CD4-positive, alpha-beta memory T cell (primary cell): ENCODE measurements around the gene ARL2. TPM values are rescaled to one million over a fixed set of nuclear protein-coding genes. Genes with fewer than 3 reads are reported as not detected.
"Not testable (repeated sequence)": the region's sequence is repeated elsewhere in the genome, so short reads cannot be mapped to it uniquely, and the experiment has no call there.

Experiments
- CTCF ChIA-PET: fragments of 350-600 bp; sonication (Branson Sonifier 250); formaldehyde crosslinking; loops from one replicate; lab custom pipeline; 2021; ENCODE audit warnings: inconsistent platforms; ENCODE audit not compliant: partially characterized antibody; lab: Charles Lee
- POLR2A ChIA-PET: fragments of 350-600 bp; sonication (Branson Sonifier 250); formaldehyde crosslinking; loops from one replicate; lab custom pipeline; 2021; ENCODE audit not compliant: partially characterized antibody; lab: Charles Lee
- DNase-seq, 5 donors: peaks; one replicate each; pipeline versions ENCODE4 v3.0.0 to v3.0.0-alpha.2; 2020 to 2022; ENCODE audit warnings: mixed read lengths in 1 of 5
- H3K27ac ChIP-seq: one replicate; pipeline ENCODE4 v1.7.0; 2013; ENCODE audit warnings: low read depth, low read length
- H3K27me3 ChIP-seq: 2 replicates; pipeline ENCODE4 v1.7.0; 2013; ENCODE audit warnings: mild to moderate bottlenecking, low read length, moderate library complexity; ENCODE audit not compliant: insufficient read depth
- H3K36me3 ChIP-seq: 2 replicates; pipeline ENCODE4 v1.7.0; 2013; ENCODE audit warnings: mild to moderate bottlenecking, low read length, moderate library complexity; ENCODE audit not compliant: insufficient read depth
- H3K4me1 ChIP-seq: 2 replicates; pipeline ENCODE4 v1.7.0; 2013; ENCODE audit warnings: mild to moderate bottlenecking, low read length, moderate library complexity; ENCODE audit not compliant: insufficient read depth
- H3K4me3 ChIP-seq, 2 donors: one replicate each; pipeline ENCODE4 v1.7.0; 2013; ENCODE audit warnings: low read length in 2 of 2, mild to moderate bottlenecking in 1 of 2
- H3K9me3 ChIP-seq, 2 donors: one replicate each; pipeline ENCODE4 v1.7.0; 2013; ENCODE audit warnings: low read length in 2 of 2, control low read depth in 1 of 2; ENCODE audit not compliant: control insufficient read depth in 1 of 2
- H3K27ac Mint-ChIP-seq, 7 donors: one replicate each; pipeline ENCODE4 v1.8.0; 2020 to 2021; ENCODE audit warnings: mixed read lengths in 7 of 7, mild to moderate bottlenecking in 6 of 7, inconsistent platforms in 3 of 7, moderate library complexity in 3 of 7
- H3K27me3 Mint-ChIP-seq, 2 donors: one replicate each; pipeline ENCODE4 v1.8.0; 2020 to 2021; ENCODE audit warnings: mixed read lengths in 2 of 2
- H3K36me3 Mint-ChIP-seq, 2 donors: one replicate each; pipeline ENCODE4 v1.8.0; 2020 to 2021; ENCODE audit warnings: mixed read lengths in 2 of 2, inconsistent platforms in 1 of 2, mild to moderate bottlenecking in 1 of 2
- H3K4me1 Mint-ChIP-seq, 4 donors: one replicate each; pipeline ENCODE4 v1.8.0; 2020 to 2021; ENCODE audit warnings: mixed read lengths in 4 of 4, mild to moderate bottlenecking in 1 of 4
- H3K4me3 Mint-ChIP-seq, 8 donors: one replicate each; pipeline ENCODE4 v1.8.0; 2020 to 2021; ENCODE audit warnings: mixed read lengths in 8 of 8, mild to moderate bottlenecking in 7 of 8, moderate library complexity in 6 of 8, inconsistent platforms in 3 of 8
- H3K9me3 Mint-ChIP-seq, 8 donors: one replicate each; pipeline ENCODE4 v1.8.0; 2020 to 2021; ENCODE audit warnings: mixed read lengths in 8 of 8, mild to moderate bottlenecking in 5 of 8, inconsistent platforms in 3 of 8, moderate library complexity in 1 of 8
- intact Hi-C: fragments of 100-400 bp; cut with micrococcal nuclease; formaldehyde crosslinking; loops from one replicate; pipeline ENCODE4 v1.15.1; 2023
- polyA plus RNA-seq, 2 donors: library from polyadenylated mRNA; unstranded; fragments of 300-500 nt; fragmentation: Illumina TruSeq; gene quantifications; one replicate each; pipeline ENCODE4 v1.2.3, GENCODE V29; 2021
- total RNA-seq, 2 experiments: library from RNA; stranded (reverse); gene quantifications; one replicate each; pipeline ENCODE4 v1.2.3, GENCODE V29; 2021

ARL2 gene
- total and polyA plus RNA-seq, 4 experiments from 2014 or later = 30.6 to 114 (median 57.9) TPM

GRCh38 chr11:65003968-65004367, 10.0 kb upstream of the ARL2 start:
- H3K27me3 ChIP-seq, DNase-seq, POLR2A ChIA-PET, H3K27me3 Mint-ChIP-seq, H3K4me3 Mint-ChIP-seq, H3K36me3 ChIP-seq, intact Hi-C loops, H3K9me3 ChIP-seq, H3K9me3 Mint-ChIP-seq, H3K4me1 ChIP-seq, H3K27ac ChIP-seq, H3K4me3 ChIP-seq, H3K36me3 Mint-ChIP-seq, H3K4me1 Mint-ChIP-seq, H3K27ac Mint-ChIP-seq: not testable (repeated sequence)
- CTCF ChIA-PET = interaction anchor here (1.5 kb wide), 1 partner anchor 10 kb away, joined by 3 read pairs; the partner anchor contains the start of gene ARL2

GRCh38 chr11:65008016-65008415, 5.9 kb upstream of the ARL2 start:
- Histone ChIP-seq H3K36me3 (no peaks in the 10 kb centered on the region), H3K9me3 (no peaks in the 10 kb centered on the region), H3K27me3 (no peaks in the 10 kb centered on the region), H3K27ac (no peak overlapping the region), H3K4me1 (peaks cover 1% of the 10 kb centered on the region), H3K4me3 (no peak overlapping the region)
- Mint-ChIP-seq H3K9me3 (no peaks in the 10 kb centered on the region), H3K4me1 (peaks cover under 1 to 2% (median 1%) of the 10 kb centered on the region in 4 donors), H3K36me3 (no peaks in the 10 kb centered on the region), H3K4me3 (no peak overlapping the region), H3K27ac (peak overlapping the region in 1 of 7 donors; percentile 25), H3K27me3 (no peaks in the 10 kb centered on the region)
- ChIA-PET POLR2A (no interaction called here), CTCF (no interaction called here)
- DNase-seq = no peak
- intact Hi-C loops = no loop called here

GRCh38 chr11:65008873-65009272, 5.1 kb upstream of the ARL2 start:
- Mint-ChIP-seq H3K27me3 (no peaks in the 10 kb centered on the region), H3K4me3 (no peak overlapping the region), H3K4me1 (peaks cover 5 to 10% (median 5%) of the 10 kb centered on the region in 4 donors), H3K27ac (no peak overlapping the region), H3K36me3 (peaks cover 0 to 3% of the 10 kb centered on the region in 2 donors), H3K9me3 (no peaks in the 10 kb centered on the region)
- H3K4me1 ChIP-seq = peaks cover 7% of the 10 kb centered on the region
- no peak overlapping the region for H3K4me3 ChIP-seq
- no peaks in the 10 kb centered on the region for H3K9me3 ChIP-seq
- H3K36me3 ChIP-seq = no peaks in the 10 kb centered on the region
- ChIA-PET POLR2A (no interaction called here), CTCF (interaction anchor here (6.7 kb wide), 1 partner anchor 68 kb away, joined by 57 read pairs; no protein-coding TSS in a partner anchor)
- H3K27ac ChIP-seq = no peak overlapping the region
- intact Hi-C loops = no loop called here
- DNase-seq = no peak
- H3K27me3 ChIP-seq = no peaks in the 10 kb centered on the region

- Histone ChIP-seq H3K27ac (peak overlapping the region; percentile 98), H3K4me3 (peak overlapping the region; percentile 90 to 97), H3K9me3 (no peaks in the 10 kb centered on the region), H3K4me1 (peaks cover 23% of the 10 kb centered on the region), H3K36me3 (peaks cover 3% of the 10 kb centered on the region), H3K27me3 (no peaks in the 10 kb centered on the region)
- ChIA-PET POLR2A (interaction anchor here (0.8 to 3.3 kb wide), 15 partner anchors 12 to 1359 kb away, joined by 3 to 21 read pairs (median 6); partner anchors contain the start of genes CDC42BPG, FAU, MRPL49 and PPP2R5B), CTCF (interaction anchor here (0.6 to 7.1 kb wide), 26 partner anchors 10 to 318 kb away, joined by 3 to 65 read pairs (median 3); partner anchors contain the start of genes BATF2, CDCA5, FAU and MAJIN)
- H3K4me3 Mint-ChIP-seq = peak overlapping the region; percentile 89 to 97 (median 92)
- intact Hi-C loops = loop anchor here (1.0 to 5.0 kb wide), 7 partner anchors 65 to 226 kb away; partner anchors contain the start of genes ATG2A, CDCA5, FAU and MRPL49
- no peaks in the 10 kb centered on the region for H3K9me3 Mint-ChIP-seq
- peaks cover 0 to 5% of the 10 kb centered on the region in 2 donors for H3K36me3 Mint-ChIP-seq
- H3K27ac Mint-ChIP-seq = peak overlapping the region; percentile 95 to 98 (median 97)
- peak; percentile 89 to 94 (median 90) for DNase-seq
- no peaks in the 10 kb centered on the region for H3K27me3 Mint-ChIP-seq
- peaks cover 13 to 28% (median 23%) of the 10 kb centered on the region in 4 donors for H3K4me1 Mint-ChIP-seq
These were observed 651 bp upstream of the ARL2 start for GRCh38 chr11:65013130-65013887.

GRCh38 chr11:65014726-65015227, 817 bp downstream of the ARL2 start:
- H3K36me3 Mint-ChIP-seq = peaks cover 0 to 7% of the 10 kb centered on the region in 2 donors
- H3K27me3 Mint-ChIP-seq = no peaks in the 10 kb centered on the region
- H3K4me1 Mint-ChIP-seq = peaks cover 13 to 28% (median 23%) of the 10 kb centered on the region in 4 donors
- no peaks in the 10 kb centered on the region for H3K27me3 ChIP-seq
- H3K9me3 Mint-ChIP-seq = no peaks in the 10 kb centered on the region
- intact Hi-C loops = loop anchor here (1.0 to 5.0 kb wide), 4 partner anchors 13 to 227 kb away; partner anchors contain the start of gene SNX15
- peaks cover 23% of the 10 kb centered on the region for H3K4me1 ChIP-seq
- peak overlapping the region; percentile 52 to 97 for H3K4me3 ChIP-seq
- no peaks in the 10 kb centered on the region for H3K9me3 ChIP-seq
- peak overlapping the region; percentile 98 for H3K27ac ChIP-seq
- CTCF ChIA-PET = interaction anchor here (0.8 to 7.1 kb wide), 20 partner anchors 9 to 579 kb away, joined by 3 to 65 read pairs (median 4); partner anchors contain the start of genes BATF2, CDC42BPG, CDCA5 and FAU
- peaks cover 6% of the 10 kb centered on the region for H3K36me3 ChIP-seq
- POLR2A ChIA-PET = interaction anchor here (0.8 to 3.3 kb wide), 27 partner anchors 10 to 1358 kb away, joined by 3 to 21 read pairs (median 4); partner anchors contain the start of genes CAPN1, FAU, MAJIN and MRPL49
- peak overlapping the region; percentile 85 to 96 (median 93) for H3K27ac Mint-ChIP-seq
- DNase-seq = no peak
- H3K4me3 Mint-ChIP-seq = peak overlapping the region; percentile 88 to 97 (median 92)

- no peak overlapping the region for H3K4me3 ChIP-seq
- ChIA-PET POLR2A (interaction anchor here (1.0 kb wide), 1 partner anchor 24 kb away, joined by 3 read pairs; the partner anchor contains the start of gene SAC3D1), CTCF (no interaction called here)
- peaks cover 10% of the 10 kb centered on the region for H3K36me3 ChIP-seq
- Mint-ChIP-seq H3K9me3 (no peaks in the 10 kb centered on the region), H3K4me1 (peaks cover 13 to 28% (median 23%) of the 10 kb centered on the region in 4 donors), H3K27ac (peak overlapping the region in 5 of 7 donors; percentile 24 to 71 (median 46)), H3K4me3 (peak overlapping the region in 1 of 8 donors; percentile 40), H3K36me3 (peaks cover 0 to 9% of the 10 kb centered on the region in 2 donors), H3K27me3 (no peaks in the 10 kb centered on the region)
- no peak for DNase-seq
- H3K9me3 ChIP-seq = no peaks in the 10 kb centered on the region
- intact Hi-C loops = no loop called here
- H3K27me3 ChIP-seq = no peaks in the 10 kb centered on the region
- peaks cover 23% of the 10 kb centered on the region for H3K4me1 ChIP-seq
- H3K27ac ChIP-seq = no peak overlapping the region
These were observed 2.7 kb downstream of the ARL2 start for GRCh38 chr11:65016705-65017104.
